GM18873 (cell line): ENCODE measurements around the gene SLC4A11.

Experiments used
- ATAC-seq: cut with Tn5 transposase; IDR thresholded peaks from one replicate; pipeline ENCODE4 v1.9.1; 2021; ENCODE audit warnings: mild to moderate bottlenecking, moderate library complexity, moderate number of reproducible peaks; ENCODE audit not compliant: unreplicated experiment, low FRiP score

SLC4A11 gene

GRCh38 chr20:3239026-3239866, at the start of gene SLC4A11:
SLC4A11 (minus strand) TSS chr20:3239190; CDS start chr20:3239137, 53 bp downstream.
- ATAC-seq = no peak

GRCh38 chr20:3283222-3283820, 44.3 kb upstream of the SLC4A11 start:
- no peak for ATAC-seq

- no peak for ATAC-seq
These were observed 43.6 kb upstream of the SLC4A11 start for GRCh38 chr20:3282271-3283221.

- no peak for ATAC-seq
These were observed 42.4 kb upstream of the SLC4A11 start for GRCh38 chr20:3281437-3281836.

- no peak for ATAC-seq
These were observed 40.8 kb upstream of the SLC4A11 start for GRCh38 chr20:3279761-3280160.

- ATAC-seq = no peak
These were observed 38.9 kb upstream of the SLC4A11 start for GRCh38 chr20:3277686-3278465.

- ATAC-seq = no peak
These were observed 37.7 kb upstream of the SLC4A11 start for GRCh38 chr20:3276680-3277015.

- ATAC-seq = no peak
These were observed 37.1 kb upstream of the SLC4A11 start for GRCh38 chr20:3275966-3276679.

- ATAC-seq = no peak
These were observed 36.3 kb upstream of the SLC4A11 start for GRCh38 chr20:3275064-3275935.

GRCh38 chr20:3273371-3273770, 34.4 kb upstream of the SLC4A11 start:
- ATAC-seq = no peak

- no peak for ATAC-seq
These were observed 31.1 kb upstream of the SLC4A11 start for GRCh38 chr20:3270051-3270450.

- ATAC-seq = no peak
These were observed 23.6 kb upstream of the SLC4A11 start for GRCh38 chr20:3262566-3262965.

- no peak for ATAC-seq
These were observed 19.4 kb upstream of the SLC4A11 start for GRCh38 chr20:3258429-3258828.

- ATAC-seq = no peak
These were observed 16.7 kb upstream of the SLC4A11 start for GRCh38 chr20:3255728-3256127.

GRCh38 chr20:3251806-3252205, 12.8 kb upstream of the SLC4A11 start:
- no peak for ATAC-seq

GRCh38 chr20:3250091-3250504, 11.1 kb upstream of the SLC4A11 start:
- no peak for ATAC-seq

- ATAC-seq = no peak
These were observed 10.0 kb upstream of the SLC4A11 start for GRCh38 chr20:3248993-3249347.

GRCh38 chr20:3248167-3248992, 9.4 kb upstream of the SLC4A11 start:
- no peak for ATAC-seq
